Endothelial cell of coronary artery (primary cell): Measurements from ENCODE around the gene ZBTB46. TPM values are rescaled to one million over a fixed set of nuclear protein-coding genes. Genes with fewer than 3 reads are reported as not detected.

Source experiments
- total RNA-seq: library from RNA; depleted of rRNA; stranded (reverse); fragments of >200 nt; gene quantifications from 2 replicates; pipeline ENCODE4 v1.2.3, GENCODE V29; 2014

Gene ZBTB46
- total RNA-seq, result 7.8 and 12.8 TPM in 2 replicates

DNA sequence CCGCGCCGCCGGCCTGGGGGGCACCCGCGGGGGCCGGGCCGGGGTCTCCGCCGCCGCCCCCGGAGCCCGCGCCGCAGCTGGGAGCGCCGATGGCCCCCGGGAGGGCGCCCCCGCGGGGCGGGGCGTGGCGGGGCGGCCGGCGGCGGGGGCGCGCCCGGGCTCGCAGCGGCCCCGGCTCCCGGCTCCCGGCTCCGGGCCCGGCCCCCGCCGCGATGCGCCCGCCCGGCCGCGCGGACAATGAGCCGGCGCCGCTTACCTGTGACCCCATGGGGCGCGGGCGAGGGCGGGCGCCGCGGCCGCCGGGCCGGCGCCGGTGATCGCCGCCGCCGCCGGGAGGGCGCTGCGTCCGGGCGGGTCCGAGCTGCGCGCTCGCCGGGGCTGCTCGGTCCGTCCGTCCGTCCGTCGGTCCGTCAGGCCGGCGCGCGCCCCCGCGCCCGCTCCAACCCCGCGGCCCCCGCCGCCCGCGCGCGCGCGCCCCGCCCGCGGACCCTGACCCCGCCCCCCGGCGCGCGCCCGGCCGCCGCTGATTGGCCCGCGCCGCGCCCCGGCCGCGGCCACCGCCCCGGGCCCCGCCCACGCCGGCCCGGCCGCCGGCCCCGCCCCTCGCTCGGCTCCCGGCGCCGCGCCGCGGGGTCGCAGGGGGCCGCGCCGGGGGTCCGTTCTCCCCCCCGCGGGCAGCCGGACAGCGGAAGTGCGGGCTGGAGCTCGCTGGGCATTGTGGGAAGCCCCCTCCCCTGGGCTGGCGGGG, at the start of gene ZBTB46:
ZBTB46 (minus strand) TSS at position 424 of the 748 bp plus-strand sequence. CDS start 40,507 bp downstream, outside the sequence.

GRCh38 chr20:63864978-63865640, 34.0 kb upstream of the ZBTB46 start, which contains the start of gene TPD52L2:
Gene TPD52L2 (plus strand): TSS chr20:63865270. CDS start chr20:63865366, 96 bp downstream.

DNA sequence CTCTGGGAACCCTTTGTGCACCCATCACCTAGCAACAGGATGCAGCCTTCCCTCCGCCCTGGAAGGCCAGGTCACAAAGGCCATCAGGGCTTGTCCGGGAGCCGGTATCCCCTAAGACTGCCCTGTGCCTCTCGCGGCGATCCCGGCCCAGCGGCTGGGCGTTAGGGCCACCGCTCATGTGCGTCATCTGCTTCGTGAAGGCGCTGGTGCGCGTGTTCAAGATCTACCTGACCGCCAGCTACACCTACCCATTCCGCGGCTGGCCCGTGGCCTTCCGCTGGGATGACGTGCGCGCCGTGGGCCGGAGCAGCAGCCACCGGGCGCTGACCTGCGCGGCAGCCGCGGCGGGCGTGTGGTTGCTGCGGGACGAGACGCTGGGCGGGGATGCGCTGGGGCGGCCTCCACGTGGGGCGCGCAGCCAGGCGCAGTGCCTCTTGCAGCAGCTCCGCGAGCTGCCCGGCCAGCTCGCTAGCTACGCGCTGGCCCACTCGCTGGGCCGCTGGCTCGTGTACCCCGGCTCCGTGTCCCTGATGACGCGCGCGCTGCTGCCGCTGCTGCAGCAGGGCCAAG, 30.4 kb upstream of the ZBTB46 start, which contains the start of gene ABHD16B:
ABHD16B (plus strand) TSS at position 134 of the 570 bp plus-strand sequence; CDS start at position 177, 43 bp downstream.

DNA sequence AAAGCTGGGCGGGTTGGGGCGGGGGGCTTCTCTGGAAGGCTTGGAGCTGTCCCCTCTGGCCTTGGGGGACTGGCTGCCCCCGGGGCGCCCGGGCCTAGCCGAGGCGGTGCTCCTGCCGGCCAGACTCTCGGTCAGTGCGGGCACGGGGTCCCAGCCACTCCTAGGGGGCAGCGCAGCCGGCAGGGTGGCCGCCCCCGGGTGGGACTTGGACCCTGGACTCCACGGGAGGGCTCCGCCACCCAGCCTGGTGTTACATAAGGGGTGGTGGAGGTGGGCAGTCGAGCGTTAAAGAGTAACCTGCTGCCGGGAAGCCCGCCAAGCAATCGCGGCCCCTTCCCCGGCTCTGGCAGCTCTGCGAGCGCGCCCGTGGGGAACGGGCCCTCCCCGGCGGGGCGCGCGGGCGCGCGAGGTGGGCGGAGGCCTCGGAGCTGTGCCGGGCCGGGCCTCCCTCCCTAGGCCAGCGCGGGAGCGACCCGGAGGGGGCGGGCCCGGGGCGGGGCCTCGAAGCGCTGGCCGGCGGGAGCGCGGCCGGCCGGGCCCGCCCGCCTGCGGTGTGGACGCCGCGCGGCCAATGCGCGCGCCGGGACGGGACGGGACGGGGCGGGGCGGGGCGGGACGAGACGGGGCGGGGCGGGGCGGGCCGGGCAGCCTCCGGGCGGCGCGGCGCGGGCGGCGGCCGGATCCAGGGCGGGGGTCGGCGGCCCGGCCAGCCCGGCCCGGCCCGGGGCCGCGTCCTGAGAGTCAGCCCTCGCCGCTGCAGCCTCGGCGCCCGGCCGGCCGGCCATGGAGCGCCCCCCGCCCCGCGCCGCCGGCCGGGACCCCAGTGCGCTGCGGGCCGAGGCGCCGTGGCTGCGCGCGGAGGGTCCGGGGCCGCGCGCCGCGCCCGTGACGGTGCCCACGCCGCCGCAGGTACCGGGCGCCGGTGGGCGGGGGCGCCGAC, 91.7 kb downstream of the ZBTB46 start, which contains the start of gene SLC2A4RG:
SLC2A4RG (plus strand) TSS at position 647 of the 940 bp plus-strand sequence; CDS start at position 784, 137 bp downstream.

GRCh38 chr20:63735859-63736718, 95.0 kb downstream of the ZBTB46 start, which contains the start of gene LIME1:
Gene LIME1 (plus strand): TSS chr20:63736664. CDS start chr20:63737550, 886 bp downstream.

DNA sequence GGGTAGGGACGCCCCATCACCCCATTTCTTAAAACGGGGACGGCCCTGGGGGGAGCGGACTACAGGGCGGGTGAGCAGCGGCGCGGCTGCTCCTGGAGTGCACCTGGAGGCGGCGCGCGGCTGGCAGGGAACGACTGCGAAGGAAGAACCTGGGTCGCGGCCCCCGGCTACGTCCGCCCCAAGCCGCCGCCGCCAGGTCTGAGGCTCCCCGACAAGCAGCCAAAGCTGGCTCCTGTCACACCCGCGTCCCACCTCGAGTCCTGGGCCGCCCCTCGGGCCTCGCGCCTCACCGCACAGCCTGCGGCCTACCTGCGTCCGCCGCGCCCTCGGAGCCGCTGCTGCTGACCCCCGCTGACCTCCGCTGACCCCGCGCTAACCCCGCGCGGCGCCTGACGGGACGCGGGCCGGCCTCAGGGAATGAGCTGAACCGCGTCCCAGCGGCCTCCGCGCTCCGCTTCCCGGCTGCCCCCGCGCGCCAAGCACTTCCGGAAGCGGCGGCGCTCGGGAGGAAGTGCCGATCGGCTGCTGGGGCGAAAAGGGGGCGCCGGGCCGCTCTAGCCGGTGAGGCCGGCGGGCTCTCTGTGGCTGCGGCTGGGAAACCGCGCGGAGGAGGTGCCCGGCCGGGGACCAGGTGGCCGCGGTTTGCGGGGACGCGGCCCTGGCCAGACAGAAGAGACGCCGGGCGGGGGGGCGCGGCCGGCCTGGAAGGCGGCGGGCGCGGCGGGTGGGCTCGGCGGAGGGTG, 123.3 kb downstream of the ZBTB46 start, which contains the start of the genes ARFRP1 and ZGPAT:
ARFRP1 (minus strand) TSS at position 419 of the 743 bp plus-strand sequence. CDS start 885 bp downstream, outside the sequence.
ZGPAT (plus strand) TSS at position 482 of the 743 bp plus-strand sequence. CDS start 542 bp downstream, outside the sequence.

GRCh38 chr20:63696628-63697356, 134.3 kb downstream of the ZBTB46 start, which contains the start of gene TNFRSF6B:
Gene TNFRSF6B (plus strand): TSS chr20:63696652. CDS start chr20:63696768, 116 bp downstream.

Other genes starting within 250 kb of the ZBTB46 start
- 8.5 and 9.3 TPM in 2 replicates for gene GMEB2, start 204.2 kb downstream of the ZBTB46 start, total RNA-seq
- gene STMN3, start 177.8 kb downstream of the ZBTB46 start, total RNA-seq, result 2.7 and 3.4 TPM in 2 replicates
- gene RTEL1, start 173.0 kb downstream of the ZBTB46 start, total RNA-seq, result 10.0 and 13.1 TPM in 2 replicates
- 10.2 and 60.2 TPM in 2 replicates for gene TNFRSF6B, start 134.6 kb downstream of the ZBTB46 start, total RNA-seq
- gene ARFRP1, start 123.3 kb downstream of the ZBTB46 start, total RNA-seq, result 39.6 and 54.9 TPM in 2 replicates
- gene ZGPAT, start 123.2 kb downstream of the ZBTB46 start, total RNA-seq, result 17.9 and 21.7 TPM in 2 replicates
- gene LIME1, start 94.6 kb downstream of the ZBTB46 start, total RNA-seq, result 2.2 and 4.3 TPM in 2 replicates
- 12.4 and 12.5 TPM in 2 replicates for gene SLC2A4RG, start 91.5 kb downstream of the ZBTB46 start, total RNA-seq
- gene ABHD16B, start 30.2 kb upstream of the ZBTB46 start, total RNA-seq, result not detected in 2 replicates
- gene TPD52L2, start 34.0 kb upstream of the ZBTB46 start, total RNA-seq, result 101 and 131 TPM in 2 replicates
- 82.5 and 84.7 TPM in 2 replicates for gene DNAJC5, start 63.9 kb upstream of the ZBTB46 start, total RNA-seq
- 25.3 and 29.2 TPM in 2 replicates for gene UCKL1, start 125.2 kb upstream of the ZBTB46 start, total RNA-seq
- gene ZNF512B, start 138.7 kb upstream of the ZBTB46 start, total RNA-seq, result 9.9 and 10.3 TPM in 2 replicates
- 1.8 and 2.2 TPM in 2 replicates for gene SAMD10, start 148.4 kb upstream of the ZBTB46 start, total RNA-seq
- gene PRPF6, start 149.9 kb upstream of the ZBTB46 start, total RNA-seq, result 76.2 and 81.9 TPM in 2 replicates
- 1.9 TPM in 2 replicates for gene C20orf204, start 204.9 kb upstream of the ZBTB46 start, total RNA-seq
- gene SOX18, start 218.4 kb upstream of the ZBTB46 start, total RNA-seq, result 16.0 and 23.7 TPM in 2 replicates
- gene TCEA2, start 231.9 kb upstream of the ZBTB46 start, total RNA-seq, result 25.1 and 39.3 TPM in 2 replicates
- gene RGS19, start 248.3 kb upstream of the ZBTB46 start, total RNA-seq, result 17.0 and 17.5 TPM in 2 replicates
- gene OPRL1, start 248.8 kb upstream of the ZBTB46 start, total RNA-seq, result 1.3 and 2.6 TPM in 2 replicates